PC-9 (cell line): ENCODE results near the gene LPIN3. TPM values are rescaled to one million over a fixed set of nuclear protein-coding genes. Genes with fewer than 3 reads are reported as not detected.

ENCODE experiments used
- BruUV-seq: library from RNA; stranded (reverse); fragments of 400-500 nt; replicated peaks from 2 replicates; lab custom pipeline; 2021; lab: Mats Ljungman, UMichigan
- CTCF ChIA-PET: fragments of 300-600 bp; sonication (Branson Sonifier 250); formaldehyde crosslinking; loops from one replicate; lab custom pipeline; 2022; ENCODE audit warnings: antibody characterized with exemption; lab: Charles Lee
- POLR2A ChIA-PET: fragments of 300-600 bp; sonication (Branson Sonifier 250); formaldehyde crosslinking; loops from one replicate; lab custom pipeline; 2022; ENCODE audit warnings: antibody characterized with exemption; ENCODE audit not compliant: unreplicated experiment; lab: Charles Lee
- DNase-seq, 2 experiments: peaks; one replicate each; pipeline versions ENCODE4 v3.0.0 to v3.0.0-alpha.2; 2015 to 2022; ENCODE audit warnings: mixed read lengths in 1 of 2
- H2AFZ ChIP-seq: fragments of 200-600 bp; sonication (generic); 2 replicates; pipeline ENCODE4 v1.8.1; 2017; ENCODE audit warnings: antibody characterized with exemption
- H3F3A ChIP-seq: fragments of 200-600 bp; sonication (generic); 2 replicates; pipeline ENCODE4 v1.8.1; 2017; ENCODE audit warnings: antibody characterized with exemption, mild to moderate bottlenecking, low read depth; ENCODE audit not compliant: insufficient read depth
- H3K27ac ChIP-seq: fragments of 200-600 bp; sonication (generic); 2 replicates; pipeline ENCODE4 v1.6.1; 2016; ENCODE audit warnings: mixed run types
- H3K27me3 ChIP-seq: fragments of 200-600 bp; sonication (generic); 2 replicates; pipeline ENCODE4 v1.6.1; 2016; ENCODE audit warnings: low read depth, mixed run types; ENCODE audit not compliant: insufficient read depth
- H3K36me3 ChIP-seq: fragments of 200-600 bp; sonication (generic); 2 replicates; pipeline ENCODE4 v1.6.1; 2016; ENCODE audit warnings: low read depth, mixed run types
- H3K4me1 ChIP-seq: fragments of 200-600 bp; sonication (generic); replicated peaks from 2 replicates; pipeline ENCODE4 v1.6.1; 2016; ENCODE audit warnings: mixed run types; ENCODE audit not compliant: insufficient read depth
- H3K4me2 ChIP-seq: fragments of 200-600 bp; sonication (generic); 2 replicates; pipeline ENCODE4 v1.6.1; 2017; ENCODE audit warnings: mixed run types
- H3K4me3 ChIP-seq: fragments of 200-600 bp; sonication (generic); 2 replicates; pipeline ENCODE4 v1.6.1; 2016; ENCODE audit warnings: mixed run types
- H3K79me2 ChIP-seq: fragments of 200-600 bp; sonication (generic); 2 replicates; pipeline ENCODE4 v1.6.1; 2017; ENCODE audit warnings: low read depth, mixed run types
- H3K9me2 ChIP-seq: fragments of 200-600 bp; sonication (generic); 2 replicates; pipeline ENCODE4 v1.8.1; 2017; ENCODE audit warnings: mild to moderate bottlenecking; ENCODE audit not compliant: insufficient read depth
- H3K9me3 ChIP-seq: fragments of 200-600 bp; sonication (generic); 2 replicates; pipeline ENCODE4 v1.8.1; 2016; ENCODE audit warnings: low read depth; ENCODE audit not compliant: insufficient read depth
- H4K20me1 ChIP-seq: fragments of 200-600 bp; sonication (generic); 2 replicates; pipeline ENCODE4 v1.8.1; 2017; ENCODE audit not compliant: insufficient read depth
- EZH2 ChIP-seq: fragments of 200-600 bp; sonication (generic); IDR thresholded peaks from 2 replicates; pipeline ENCODE4 v1.8.0; 2017; ENCODE audit warnings: antibody characterized with exemption, low read depth
- intact Hi-C: fragments of 100-400 bp; cut with micrococcal nuclease; formaldehyde crosslinking; loops from one replicate; pipeline ENCODE4 v1.10.0; 2022; ENCODE audit not compliant: unreplicated experiment
- total RNA-seq: library from RNA; stranded (reverse); gene quantifications from 2 replicates; pipeline ENCODE4 v1.2.3, GENCODE V29; 2021
- TF ChIP-seq, protein P1 (sequence below): fragments of 200-600 bp; sonication (generic); conservative IDR thresholded peaks from 2 replicates; pipeline ENCODE4 v1.6.1; 2017; ENCODE audit warnings: mixed run types, antibody characterized with exemption, mild to moderate bottlenecking, moderate library complexity

LPIN3 gene
- total RNA-seq, 1 experiment from 2014 or later: 12.1 TPM

DNA sequence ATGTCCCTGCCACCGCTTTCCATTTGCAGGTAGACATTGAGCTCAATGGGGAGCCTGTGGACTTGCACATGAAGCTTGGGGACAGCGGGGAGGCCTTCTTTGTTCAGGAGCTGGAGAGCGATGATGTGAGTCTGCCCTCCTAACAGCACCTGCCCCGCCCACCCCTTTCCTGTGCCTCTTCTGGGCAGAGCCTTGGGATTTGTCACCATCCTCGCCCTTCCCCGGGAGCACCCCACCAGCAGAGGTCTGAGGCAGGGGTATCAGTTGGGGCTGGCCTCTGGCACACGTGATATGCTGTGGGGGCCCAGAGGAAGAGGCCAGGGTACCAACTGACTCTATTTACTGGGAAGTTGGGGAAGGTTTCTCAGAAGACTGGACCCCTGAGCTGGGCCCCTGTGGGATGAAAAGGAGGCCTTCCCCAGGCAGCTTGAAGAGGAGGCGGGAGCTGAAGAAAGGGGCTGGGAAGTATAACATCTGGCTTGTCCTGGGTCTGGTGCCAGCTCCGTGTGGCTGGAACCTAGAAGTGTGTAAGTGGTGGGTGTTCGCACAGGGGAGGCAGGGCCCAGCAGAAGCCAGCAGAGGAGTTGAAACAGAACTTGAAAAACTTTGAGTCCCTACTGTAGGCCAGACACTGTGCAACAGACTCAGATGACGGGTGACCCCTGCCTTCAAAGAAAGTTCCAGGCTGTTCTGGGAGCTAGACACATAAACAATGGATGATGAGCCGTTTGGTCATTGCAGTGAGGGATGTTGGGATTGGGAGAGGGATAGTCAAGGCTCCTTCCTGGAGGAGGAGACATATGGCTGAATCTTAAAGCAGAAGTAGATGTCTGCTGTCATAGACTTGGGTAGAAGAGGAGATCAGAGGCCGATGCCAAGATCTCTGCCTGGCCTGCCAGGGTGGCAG lies 7.2 kb downstream of the LPIN3 start:
- Histone ChIP-seq H3K36me3 (no peaks in the 10 kb centered on the region), H3K79me2 (no peaks in the 10 kb centered on the region), H3K4me2 (no peak overlapping the region), H4K20me1 (no peaks in the 10 kb centered on the region), H2AFZ (no peak overlapping the region), H3K27me3 (no peaks in the 10 kb centered on the region), H3K27ac (no peak overlapping the region), H3F3A (no peaks in the 10 kb centered on the region), H3K9me2 (no peaks in the 10 kb centered on the region), H3K9me3 (no peaks in the 10 kb centered on the region), H3K4me3 (no peak overlapping the region), H3K4me1 (no peaks in the 10 kb centered on the region)
- CTCF ChIA-PET: no interaction called here
- POLR2A ChIA-PET: no interaction called here
- no TSS peak for BruUV-seq
- intact Hi-C loops: no loop called here
- TF ChIP-seq EZH2: no peak
- TF ChIP-seq, protein P1, sequence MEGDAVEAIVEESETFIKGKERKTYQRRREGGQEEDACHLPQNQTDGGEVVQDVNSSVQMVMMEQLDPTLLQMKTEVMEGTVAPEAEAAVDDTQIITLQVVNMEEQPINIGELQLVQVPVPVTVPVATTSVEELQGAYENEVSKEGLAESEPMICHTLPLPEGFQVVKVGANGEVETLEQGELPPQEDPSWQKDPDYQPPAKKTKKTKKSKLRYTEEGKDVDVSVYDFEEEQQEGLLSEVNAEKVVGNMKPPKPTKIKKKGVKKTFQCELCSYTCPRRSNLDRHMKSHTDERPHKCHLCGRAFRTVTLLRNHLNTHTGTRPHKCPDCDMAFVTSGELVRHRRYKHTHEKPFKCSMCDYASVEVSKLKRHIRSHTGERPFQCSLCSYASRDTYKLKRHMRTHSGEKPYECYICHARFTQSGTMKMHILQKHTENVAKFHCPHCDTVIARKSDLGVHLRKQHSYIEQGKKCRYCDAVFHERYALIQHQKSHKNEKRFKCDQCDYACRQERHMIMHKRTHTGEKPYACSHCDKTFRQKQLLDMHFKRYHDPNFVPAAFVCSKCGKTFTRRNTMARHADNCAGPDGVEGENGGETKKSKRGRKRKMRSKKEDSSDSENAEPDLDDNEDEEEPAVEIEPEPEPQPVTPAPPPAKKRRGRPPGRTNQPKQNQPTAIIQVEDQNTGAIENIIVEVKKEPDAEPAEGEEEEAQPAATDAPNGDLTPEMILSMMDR: no peak
- no peak for DNase-seq

DNA sequence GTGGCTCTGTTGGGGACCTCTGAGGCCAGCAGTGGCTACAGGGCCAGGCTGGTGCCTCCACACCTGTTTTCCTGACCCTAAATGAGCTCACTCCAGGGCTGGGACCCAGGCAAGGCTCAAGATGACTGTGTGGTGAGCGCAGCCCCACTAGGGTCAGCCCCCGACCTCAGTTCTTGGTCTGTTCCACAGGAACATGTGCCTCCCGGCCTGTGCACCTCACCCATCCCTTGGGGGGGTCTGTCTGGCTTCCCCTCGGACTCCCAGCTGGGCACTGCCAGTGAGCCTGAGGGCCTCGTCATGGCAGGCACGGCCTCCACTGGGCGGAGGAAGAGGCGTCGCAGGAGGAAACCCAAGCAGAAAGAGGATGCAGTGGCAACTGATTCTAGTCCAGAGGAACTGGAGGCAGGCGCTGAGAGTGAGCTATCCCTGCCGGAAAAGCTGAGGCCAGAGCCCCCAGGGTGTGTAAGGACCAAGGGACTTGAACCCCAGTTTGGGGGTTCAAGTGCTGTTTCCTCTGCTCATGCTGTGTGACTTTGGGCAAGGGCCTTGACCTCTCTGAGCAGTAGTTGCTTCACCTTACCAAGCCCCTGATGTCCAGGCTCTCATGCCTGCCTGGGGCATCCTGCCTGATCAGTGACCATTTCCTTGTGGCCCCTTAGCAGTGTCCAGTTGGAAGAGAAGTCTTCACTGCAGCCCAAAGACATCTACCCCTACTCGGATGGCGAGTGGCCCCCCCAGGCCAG lies 8.0 kb downstream of the LPIN3 start:
- TF ChIP-seq, protein P1: no peak
- no peak for TF ChIP-seq EZH2
- intact Hi-C loops: no loop called here
- Histone ChIP-seq H4K20me1 (no peaks in the 10 kb centered on the region), H3F3A (no peaks in the 10 kb centered on the region), H3K4me2 (no peak overlapping the region), H2AFZ (no peak overlapping the region), H3K27ac (no peak overlapping the region), H3K4me3 (no peak overlapping the region), H3K79me2 (no peaks in the 10 kb centered on the region), H3K27me3 (no peaks in the 10 kb centered on the region), H3K36me3 (no peaks in the 10 kb centered on the region), H3K9me2 (no peaks in the 10 kb centered on the region), H3K9me3 (no peaks in the 10 kb centered on the region), H3K4me1 (no peaks in the 10 kb centered on the region)
- BruUV-seq: no TSS peak
- ChIA-PET POLR2A (no interaction called here), CTCF (no interaction called here)
- no peak for DNase-seq

DNA sequence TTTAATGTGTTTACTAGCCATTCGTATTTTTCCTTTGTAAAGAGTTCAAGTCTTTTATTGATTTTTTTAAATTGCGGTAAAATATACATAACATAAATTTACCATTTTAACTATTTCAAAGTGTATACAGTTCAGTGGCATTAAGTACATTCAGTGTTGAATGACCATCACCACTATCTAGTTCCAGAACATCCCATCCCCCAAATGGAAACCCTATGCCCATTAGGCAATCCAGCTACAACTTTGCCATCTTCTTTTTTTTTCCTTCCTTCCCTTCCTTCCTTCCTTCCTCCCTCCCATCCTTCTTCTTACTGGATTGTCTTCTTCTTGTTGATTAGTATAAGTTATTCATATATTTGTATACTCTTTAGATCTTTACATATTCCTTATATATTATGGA lies 8.6 kb downstream of the LPIN3 start:
- Histone ChIP-seq H3K36me3 (no peaks in the 10 kb centered on the region), H3K27ac (no peak overlapping the region), H3K4me2 (no peak overlapping the region), H3F3A (no peaks in the 10 kb centered on the region), H3K4me1 (no peaks in the 10 kb centered on the region), H4K20me1 (no peaks in the 10 kb centered on the region), H3K27me3 (no peaks in the 10 kb centered on the region), H2AFZ (no peak overlapping the region), H3K79me2 (no peaks in the 10 kb centered on the region), H3K9me3 (no peaks in the 10 kb centered on the region), H3K4me3 (no peak overlapping the region), H3K9me2 (no peaks in the 10 kb centered on the region)
- BruUV-seq: no TSS peak
- intact Hi-C loops: no loop called here
- ChIA-PET POLR2A (no interaction called here), CTCF (no interaction called here)
- TF ChIP-seq, protein P1: no peak
- TF ChIP-seq EZH2: no peak
- no peak for DNase-seq
